ENCODE results near the gene TRAPPC10. TPM values are rescaled to one million over a fixed set of nuclear protein-coding genes. Genes with fewer than 3 reads are reported as not detected.

The TRAPPC10 gene
- total RNA-seq, 4 donors from 2014 or later, result 27.7 to 53.8 (median 38.4) TPM

DNA sequence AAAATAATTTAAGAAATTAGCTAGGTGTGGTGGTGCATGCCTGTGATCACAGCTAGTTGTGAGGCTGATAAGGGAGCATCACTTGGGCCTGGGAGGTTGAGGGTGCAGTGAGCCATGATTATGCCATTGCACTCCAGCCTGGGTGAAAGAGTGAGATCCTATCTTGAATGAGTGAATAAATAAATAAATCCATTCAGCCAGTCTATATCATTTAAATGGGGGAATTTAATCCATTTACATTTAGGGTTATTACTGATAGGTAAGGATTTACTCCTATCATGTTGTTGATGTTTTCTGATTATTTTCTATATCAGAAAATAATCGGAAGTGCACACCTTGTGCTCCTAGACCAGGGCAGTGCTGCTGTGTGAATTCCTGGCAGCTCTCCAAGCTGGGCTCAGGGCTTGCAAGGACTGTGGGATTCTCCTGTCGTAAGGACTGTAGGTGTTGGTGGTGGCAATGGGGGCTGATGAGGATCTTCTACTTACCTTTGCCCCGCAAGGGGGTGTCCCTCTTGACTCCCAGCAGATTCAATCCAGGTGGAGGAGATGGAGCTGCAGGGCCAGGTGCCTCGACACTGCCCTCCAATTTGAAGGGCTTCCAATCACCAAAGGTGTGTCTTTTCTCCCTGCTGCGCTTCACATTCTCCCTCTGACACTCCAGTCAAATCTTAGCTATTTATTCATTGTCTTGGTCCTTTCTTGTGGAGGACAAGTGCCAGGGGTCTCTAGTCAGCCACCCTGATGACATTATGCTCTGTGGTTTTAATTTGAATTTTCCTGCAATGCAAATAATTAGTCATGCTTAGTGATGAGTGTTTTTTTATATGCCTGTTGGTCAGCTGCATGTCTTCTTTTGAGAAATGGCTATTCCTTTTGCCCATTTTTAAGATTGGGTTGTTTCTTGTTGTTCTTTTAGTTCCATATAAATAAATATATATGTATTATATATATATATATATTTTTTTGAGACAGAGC is 14.1 kb upstream of the TRAPPC10 start:
- 86 to 95% methylated on average over 5 of the region's 5 CpGs for WGBS, 2 donors
- no peaks in the 10 kb centered on the region for H3K36me3 ChIP-seq
- no peak for DNase-seq (ENCODE audit: low spot score in 2 of 2)
- H3K4me1 ChIP-seq, result no peaks in the 10 kb centered on the region
- no peaks in the 10 kb centered on the region for H3K9me3 ChIP-seq
- no peaks in the 10 kb centered on the region for H3K27me3 ChIP-seq
- TF ChIP-seq POLR2A (IDR thresholded peaks at IDR 0.05), result no peak
- TF ChIP-seq EP300 (IDR thresholded peaks at IDR 0.05), result no peak
- TF ChIP-seq, protein P1, sequence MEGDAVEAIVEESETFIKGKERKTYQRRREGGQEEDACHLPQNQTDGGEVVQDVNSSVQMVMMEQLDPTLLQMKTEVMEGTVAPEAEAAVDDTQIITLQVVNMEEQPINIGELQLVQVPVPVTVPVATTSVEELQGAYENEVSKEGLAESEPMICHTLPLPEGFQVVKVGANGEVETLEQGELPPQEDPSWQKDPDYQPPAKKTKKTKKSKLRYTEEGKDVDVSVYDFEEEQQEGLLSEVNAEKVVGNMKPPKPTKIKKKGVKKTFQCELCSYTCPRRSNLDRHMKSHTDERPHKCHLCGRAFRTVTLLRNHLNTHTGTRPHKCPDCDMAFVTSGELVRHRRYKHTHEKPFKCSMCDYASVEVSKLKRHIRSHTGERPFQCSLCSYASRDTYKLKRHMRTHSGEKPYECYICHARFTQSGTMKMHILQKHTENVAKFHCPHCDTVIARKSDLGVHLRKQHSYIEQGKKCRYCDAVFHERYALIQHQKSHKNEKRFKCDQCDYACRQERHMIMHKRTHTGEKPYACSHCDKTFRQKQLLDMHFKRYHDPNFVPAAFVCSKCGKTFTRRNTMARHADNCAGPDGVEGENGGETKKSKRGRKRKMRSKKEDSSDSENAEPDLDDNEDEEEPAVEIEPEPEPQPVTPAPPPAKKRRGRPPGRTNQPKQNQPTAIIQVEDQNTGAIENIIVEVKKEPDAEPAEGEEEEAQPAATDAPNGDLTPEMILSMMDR (IDR thresholded peaks at IDR 0.05), result no peak
- H3K27ac ChIP-seq, result no peak overlapping the region
- no peak overlapping the region for H3K4me3 ChIP-seq

DNA sequence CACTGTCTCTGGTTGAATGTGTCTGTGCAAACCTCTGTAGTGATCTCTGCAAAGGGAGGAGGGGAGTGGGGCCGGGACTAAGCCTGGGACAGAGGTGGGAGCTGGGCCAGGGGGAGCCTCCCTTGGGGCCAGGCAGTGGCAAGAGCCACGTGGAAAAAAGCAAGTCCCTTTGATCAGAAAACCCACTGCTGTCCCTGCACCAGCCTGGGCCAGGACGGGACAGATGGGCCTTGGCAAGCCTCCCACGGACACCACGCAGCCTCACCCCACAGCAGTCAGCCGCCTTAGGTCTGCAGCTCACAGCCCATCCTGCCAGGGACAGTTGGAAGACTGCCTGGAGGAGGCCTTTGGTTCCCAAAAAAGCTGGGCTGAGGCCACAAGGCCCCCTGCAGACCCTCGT is 11.7 kb upstream of the TRAPPC10 start:
- Histone ChIP-seq H3K36me3 (no peaks in the 10 kb centered on the region), H3K9me3 (no peaks in the 10 kb centered on the region), H3K27ac (no peak overlapping the region), H3K27me3 (no peaks in the 10 kb centered on the region), H3K4me3 (no peak overlapping the region), H3K4me1 (peaks cover 0 to 3% (median 1%) of the 10 kb centered on the region in 4 donors)
- no peak for DNase-seq (ENCODE audit: low spot score in 2 of 2)
- TF ChIP-seq EP300 (IDR thresholded peaks at IDR 0.05) (no peak), POLR2A (IDR thresholded peaks at IDR 0.05) (no peak)
- TF ChIP-seq, protein P1 (IDR thresholded peaks at IDR 0.05), result no peak
- 54 to 56% methylated on average over 7 of the region's 7 CpGs for WGBS, 2 donors

DNA sequence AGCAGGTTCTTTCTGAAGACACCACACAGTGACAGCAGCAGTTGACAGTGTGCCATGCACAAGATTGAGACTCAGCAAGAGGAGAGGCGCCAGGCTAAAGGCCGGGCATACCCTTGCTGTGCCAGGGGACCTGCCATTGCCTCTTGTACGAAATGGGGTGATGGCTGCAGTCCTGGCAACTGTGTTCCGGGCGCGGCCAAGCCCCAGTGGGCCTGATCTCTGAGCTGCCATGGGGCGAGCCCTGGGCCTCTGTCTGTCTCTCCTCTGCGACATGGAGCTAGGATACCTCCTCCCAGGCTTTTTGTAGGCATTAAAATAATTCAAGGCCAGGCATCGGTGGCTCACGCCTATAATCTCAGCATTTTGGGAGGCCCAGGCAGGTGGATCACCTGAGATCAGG is 9.6 kb upstream of the TRAPPC10 start:
- 95 to 97% methylated on average over 9 to 10 of the region's 10 CpGs for WGBS, 2 donors
- Histone ChIP-seq H3K4me3 (no peak overlapping the region), H3K9me3 (no peaks in the 10 kb centered on the region), H3K4me1 (peaks cover 0 to 22% (median 12%) of the 10 kb centered on the region in 4 donors), H3K27me3 (no peaks in the 10 kb centered on the region), H3K27ac (no peak overlapping the region), H3K36me3 (no peaks in the 10 kb centered on the region)
- DNase-seq (ENCODE audit: low spot score in 2 of 2), result no peak
- no peak for TF ChIP-seq POLR2A (IDR thresholded peaks at IDR 0.05)
- no peak for TF ChIP-seq EP300 (IDR thresholded peaks at IDR 0.05)
- TF ChIP-seq, protein P1 (IDR thresholded peaks at IDR 0.05), result no peak

DNA sequence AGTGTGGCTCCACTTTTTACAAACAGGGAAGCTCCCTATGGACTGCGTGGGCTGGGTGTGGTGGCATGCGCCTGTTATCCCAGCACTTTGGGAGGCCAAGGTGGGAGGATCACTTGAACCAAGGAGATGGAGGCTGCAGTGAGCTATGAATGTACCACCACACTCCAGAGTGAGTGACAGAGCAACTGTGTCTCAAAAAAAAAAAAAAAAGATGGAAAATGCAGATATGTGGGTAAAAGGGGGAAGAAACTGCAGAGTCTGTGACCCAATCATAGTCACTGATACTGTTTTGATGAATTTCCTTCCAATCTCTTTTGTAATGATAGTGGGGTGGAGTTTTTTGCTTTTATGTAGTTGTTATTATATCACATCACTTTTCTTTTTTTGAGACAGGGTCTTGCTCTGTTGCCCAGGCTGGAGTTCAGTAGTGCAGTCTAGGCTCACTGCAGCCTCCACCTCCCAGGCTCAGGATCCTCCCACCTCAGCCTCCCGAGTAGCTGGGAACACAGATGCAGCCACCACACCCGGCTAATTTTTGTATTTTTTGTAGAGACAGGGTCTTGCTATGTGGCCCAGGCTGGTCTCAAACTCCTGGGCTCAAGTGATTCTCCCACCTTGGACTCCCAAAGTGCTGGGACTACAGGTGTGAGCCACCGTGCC is 8.7 kb upstream of the TRAPPC10 start:
- Histone ChIP-seq H3K4me3 (no peak overlapping the region), H3K27ac (no peak overlapping the region), H3K9me3 (no peaks in the 10 kb centered on the region), H3K4me1 (peaks cover 0 to 22% (median 12%) of the 10 kb centered on the region in 4 donors), H3K27me3 (no peaks in the 10 kb centered on the region), H3K36me3 (no peaks in the 10 kb centered on the region)
- no peak for TF ChIP-seq POLR2A (IDR thresholded peaks at IDR 0.05)
- TF ChIP-seq, protein P1 (IDR thresholded peaks at IDR 0.05), result no peak
- DNase-seq (ENCODE audit: low spot score in 2 of 2), result no peak
- 91 to 93% methylated on average over 5 of the region's 5 CpGs for WGBS, 2 donors

DNA sequence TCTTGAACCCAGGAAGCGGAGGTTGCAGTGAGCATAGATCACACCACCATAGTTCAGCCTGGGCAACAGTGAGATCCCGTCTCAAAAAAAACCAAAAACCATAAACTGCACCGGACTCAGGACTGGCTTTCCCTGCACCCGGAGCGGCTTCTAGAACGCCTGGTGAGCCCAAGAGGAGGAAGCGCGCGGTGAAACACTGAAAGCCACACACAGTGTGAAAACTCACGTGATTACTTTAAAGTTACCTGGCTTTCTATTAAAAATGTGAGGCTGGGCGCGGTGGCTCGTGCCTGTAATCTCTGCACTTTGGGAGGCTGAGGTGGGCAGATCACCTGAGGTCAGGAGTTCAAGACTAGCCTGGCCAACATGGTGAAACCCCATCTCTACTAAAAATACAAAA is 7.0 kb upstream of the TRAPPC10 start:
- peaks cover 0 to 22% (median 12%) of the 10 kb centered on the region in 4 donors for H3K4me1 ChIP-seq
- DNase-seq (ENCODE audit: low spot score in 2 of 2), result no peak
- no peaks in the 10 kb centered on the region for H3K36me3 ChIP-seq
- no peaks in the 10 kb centered on the region for H3K27me3 ChIP-seq
- H3K4me3 ChIP-seq, result no peak overlapping the region
- H3K27ac ChIP-seq, result peak overlapping the region; percentile 2 to 94 (median 76)
- TF ChIP-seq, protein P1 (IDR thresholded peaks at IDR 0.05), result no peak
- TF ChIP-seq POLR2A (IDR thresholded peaks at IDR 0.05) (no peak), EP300 (IDR thresholded peaks at IDR 0.05) (no peak)
- 95 to 97% methylated on average over 13 of the region's 13 CpGs for WGBS, 2 donors
- no peaks in the 10 kb centered on the region for H3K9me3 ChIP-seq
